GM13977 (cell line): ENCODE data around the gene CKM.
"Not testable (repeated sequence)": the region's sequence is repeated elsewhere in the genome, so short reads cannot be mapped to it uniquely, and the experiment has no call there.

ENCODE experiments used
- DNase-seq: peaks from one replicate; pipeline ENCODE4 v3.0.0; 2012; ENCODE audit warnings: low spot score
- in situ Hi-C: fragments of 300-500 bp; cut with MboI; formaldehyde crosslinking; loops from one replicate; pipeline ENCODE4 v1.12.0; 2022; ENCODE audit warnings: low sequenced_read_pairs, low pct_unique_long_range_greater_than_20kb, mixed read lengths, inconsistent platforms; ENCODE audit not compliant: unreplicated experiment
- TF ChIP-seq, protein P1 (sequence below): IDR thresholded peaks from 2 replicates; pipeline ENCODE4 v1.5.1; 2012; ENCODE audit warnings: mild to moderate bottlenecking, control low read depth; ENCODE audit not compliant: insufficient read depth; ENCODE audit errors: extremely low read depth, missing control alignments

The CKM gene

DNA sequence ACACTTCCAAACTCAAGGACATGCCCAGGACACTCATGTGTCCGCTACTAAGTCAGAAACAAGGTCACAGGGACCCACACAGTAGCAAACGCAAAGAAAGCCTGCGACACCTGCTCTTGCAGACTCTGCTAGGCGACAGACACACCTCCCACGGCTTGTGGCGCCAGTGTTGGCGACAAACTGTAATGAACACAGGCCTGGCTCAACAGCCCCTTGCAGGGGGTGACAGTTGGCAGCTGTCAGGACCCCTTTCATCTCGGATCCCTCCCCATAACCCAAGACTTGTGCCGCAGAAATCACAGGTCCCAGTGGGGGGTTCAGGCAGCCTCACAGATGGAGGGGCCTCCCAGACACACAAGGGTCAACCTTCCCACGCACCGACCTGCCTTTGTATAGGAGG, 364 bp downstream of the CKM start:
- in situ Hi-C loops, result no loop called here
- TF ChIP-seq, protein P1, sequence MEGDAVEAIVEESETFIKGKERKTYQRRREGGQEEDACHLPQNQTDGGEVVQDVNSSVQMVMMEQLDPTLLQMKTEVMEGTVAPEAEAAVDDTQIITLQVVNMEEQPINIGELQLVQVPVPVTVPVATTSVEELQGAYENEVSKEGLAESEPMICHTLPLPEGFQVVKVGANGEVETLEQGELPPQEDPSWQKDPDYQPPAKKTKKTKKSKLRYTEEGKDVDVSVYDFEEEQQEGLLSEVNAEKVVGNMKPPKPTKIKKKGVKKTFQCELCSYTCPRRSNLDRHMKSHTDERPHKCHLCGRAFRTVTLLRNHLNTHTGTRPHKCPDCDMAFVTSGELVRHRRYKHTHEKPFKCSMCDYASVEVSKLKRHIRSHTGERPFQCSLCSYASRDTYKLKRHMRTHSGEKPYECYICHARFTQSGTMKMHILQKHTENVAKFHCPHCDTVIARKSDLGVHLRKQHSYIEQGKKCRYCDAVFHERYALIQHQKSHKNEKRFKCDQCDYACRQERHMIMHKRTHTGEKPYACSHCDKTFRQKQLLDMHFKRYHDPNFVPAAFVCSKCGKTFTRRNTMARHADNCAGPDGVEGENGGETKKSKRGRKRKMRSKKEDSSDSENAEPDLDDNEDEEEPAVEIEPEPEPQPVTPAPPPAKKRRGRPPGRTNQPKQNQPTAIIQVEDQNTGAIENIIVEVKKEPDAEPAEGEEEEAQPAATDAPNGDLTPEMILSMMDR, result no peak
- DNase-seq, result no peak

DNA sequence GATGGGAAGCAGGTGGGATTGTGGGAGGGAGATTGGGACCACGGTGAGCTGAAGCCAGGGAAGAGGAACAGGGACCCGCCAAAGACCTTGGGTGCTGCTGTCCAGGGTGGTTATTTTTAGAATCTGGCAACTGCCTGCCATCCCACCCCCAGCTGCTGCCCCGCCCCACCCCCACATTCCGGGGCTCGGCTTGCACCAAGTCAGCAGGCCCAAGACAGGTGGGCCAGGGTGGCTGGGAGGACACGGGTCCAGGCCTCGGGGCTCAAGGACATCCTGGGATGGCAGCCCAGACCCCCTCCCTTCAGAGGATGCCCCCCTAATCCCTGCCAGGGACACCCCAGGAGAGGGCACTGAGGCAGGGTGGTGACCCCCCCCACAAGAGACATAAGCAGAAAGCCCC, 827 bp downstream of the CKM start:
- DNase-seq, result no peak
- TF ChIP-seq, protein P1, result no peak
- in situ Hi-C loops, result no loop called here

DNA sequence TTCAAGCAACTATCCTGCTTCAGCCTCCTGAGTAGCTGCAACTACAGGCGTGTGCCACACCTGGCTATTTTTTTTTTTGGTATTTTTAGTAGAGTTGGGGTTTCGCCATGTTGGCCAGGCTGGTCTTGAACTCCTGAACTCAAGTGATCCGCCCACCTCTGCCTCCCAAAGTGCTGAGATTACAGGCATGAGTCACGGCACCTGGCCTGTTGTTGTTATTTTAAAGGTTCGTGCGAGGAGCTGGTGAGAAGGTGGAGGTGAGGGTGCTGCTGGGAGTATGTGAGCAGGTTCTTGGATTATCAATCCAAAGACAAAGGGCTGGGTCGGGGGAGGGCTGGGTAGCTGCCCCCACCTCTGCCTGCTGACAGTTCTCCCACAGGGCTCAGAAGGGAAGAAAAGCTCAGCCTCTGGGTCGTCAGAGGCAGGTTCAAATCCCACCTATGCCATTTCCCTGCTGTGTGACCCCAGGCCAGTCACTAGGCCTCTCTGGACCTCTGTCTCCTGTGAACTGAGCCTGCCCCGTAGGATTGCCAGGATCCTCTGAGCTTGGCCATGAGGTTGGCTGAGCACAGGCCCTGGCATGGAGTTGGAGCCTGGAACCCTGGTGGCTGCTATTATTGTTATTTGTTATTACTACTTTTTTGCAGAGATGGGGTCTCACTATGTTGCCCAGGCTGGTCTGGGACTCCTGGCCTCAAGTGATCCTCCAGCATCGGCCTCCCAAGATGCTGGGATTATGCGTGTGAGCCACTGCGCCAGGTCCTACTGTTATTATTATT, 1.5 kb downstream of the CKM start:
- in situ Hi-C loops, result no loop called here
- no peak for DNase-seq
- TF ChIP-seq, protein P1, result no peak

DNA sequence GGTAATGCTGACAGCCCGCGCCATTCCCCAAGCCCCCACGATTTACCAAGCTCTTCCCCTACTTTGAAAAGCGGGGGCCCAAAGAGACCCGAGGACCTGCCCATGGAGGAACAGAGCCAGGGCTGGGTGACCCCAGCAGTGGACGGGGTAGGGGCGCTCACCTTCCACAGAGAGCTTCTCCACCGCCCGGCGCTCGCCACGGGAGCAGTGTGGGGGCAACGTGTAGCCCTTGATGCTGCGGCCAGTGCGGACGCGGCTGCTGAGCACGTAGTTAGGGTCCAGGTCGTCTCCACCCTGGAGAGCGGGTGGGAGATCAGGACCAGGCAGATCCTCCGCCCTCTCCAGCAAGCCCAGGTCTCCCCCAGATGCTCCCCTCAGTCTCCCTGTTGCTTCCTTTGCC, 7.4 kb downstream of the CKM start:
- TF ChIP-seq, protein P1, result no peak
- no peak for DNase-seq
- in situ Hi-C loops, result no loop called here

DNA sequence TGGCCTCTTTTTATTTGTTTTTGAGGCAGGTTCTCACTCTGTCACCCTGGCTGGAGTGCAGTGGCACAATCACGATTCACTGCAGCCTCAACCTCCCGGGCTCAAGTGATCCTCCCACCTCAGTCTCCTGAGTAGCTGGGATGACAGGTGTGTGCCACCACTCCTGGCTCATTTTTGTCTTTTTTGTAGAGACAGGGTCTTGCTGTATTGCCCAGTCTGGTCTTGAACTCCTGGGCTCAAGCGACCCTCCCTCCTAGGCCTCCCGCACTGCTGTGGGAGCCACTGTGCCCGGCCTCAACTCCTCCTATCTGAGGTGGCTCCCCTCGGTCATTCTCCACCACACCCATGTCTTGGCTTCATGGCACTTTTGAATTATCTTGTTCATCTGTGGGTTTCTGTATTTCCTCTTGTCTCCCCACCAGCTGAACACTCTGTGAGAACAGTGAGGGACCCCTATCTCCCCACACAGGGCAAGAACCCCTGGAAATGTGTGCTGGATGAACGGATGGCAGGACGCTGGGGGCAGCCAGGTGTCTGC, 7.9 kb downstream of the CKM start:
- TF ChIP-seq, protein P1, result no peak
- in situ Hi-C loops, result no loop called here
- no peak for DNase-seq

DNA sequence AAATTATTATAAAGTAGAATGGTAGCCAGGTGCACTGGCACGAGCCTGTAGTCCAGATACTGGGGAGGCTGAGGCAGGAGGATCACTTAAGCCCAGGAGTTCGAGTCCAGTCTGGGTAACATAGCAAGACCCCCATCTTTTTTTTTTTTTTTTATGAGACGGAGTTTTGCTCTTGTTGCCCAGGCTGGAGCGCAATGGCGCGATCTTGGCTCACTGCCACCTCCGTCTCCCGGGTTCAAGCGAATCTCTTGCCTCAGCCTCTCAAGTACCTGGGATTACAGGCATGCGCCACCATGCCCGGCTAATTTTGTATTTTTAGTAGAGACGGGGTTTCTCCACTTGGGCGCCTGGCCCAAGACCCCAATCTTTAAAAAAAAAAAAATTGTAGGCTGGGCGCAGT, 10.4 kb downstream of the CKM start:
- DNase-seq, in situ Hi-C loops: not testable (repeated sequence)

DNA sequence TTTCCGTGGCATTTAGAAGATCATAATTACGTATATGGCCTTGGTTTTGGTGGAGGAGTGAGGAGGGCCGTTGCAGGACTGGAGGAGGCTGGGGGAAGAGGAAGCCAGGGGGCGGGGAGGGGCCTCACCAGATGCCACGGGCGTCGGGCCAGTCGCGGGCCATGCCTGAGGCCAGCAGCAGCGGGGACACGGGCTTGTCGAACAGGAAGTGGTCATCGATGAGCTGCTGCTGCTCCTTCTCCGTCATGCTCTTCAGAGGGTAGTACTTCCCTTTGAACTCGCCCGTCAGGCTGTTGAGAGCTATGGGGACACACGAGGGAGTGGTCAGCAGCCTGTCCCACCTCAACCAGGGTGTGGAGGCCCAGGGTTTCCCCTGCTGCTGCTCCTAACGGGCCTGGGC, 11.1 kb downstream of the CKM start:
- no peak for DNase-seq
- in situ Hi-C loops, result no loop called here
- TF ChIP-seq, protein P1, result no peak

DNA sequence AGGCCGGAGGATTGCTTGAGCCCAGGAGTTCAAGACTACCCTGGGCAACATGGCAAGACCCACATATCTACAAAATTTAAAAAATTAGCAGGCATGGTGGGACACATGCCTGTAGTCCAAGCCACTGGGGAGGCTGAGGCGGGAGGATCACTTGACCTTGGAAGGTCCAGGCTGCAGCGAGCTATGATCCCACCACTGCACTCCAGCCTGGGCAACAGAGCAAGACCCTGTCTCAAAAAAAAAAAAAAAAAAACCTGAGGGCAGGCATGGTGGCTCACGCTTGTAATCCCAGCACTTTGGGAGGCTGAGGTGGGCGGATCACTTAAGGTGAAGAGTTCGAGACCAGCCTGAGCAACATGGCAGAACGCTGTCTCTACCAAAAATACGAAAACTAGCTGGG, 13.4 kb downstream of the CKM start:
- in situ Hi-C loops, DNase-seq: not testable (repeated sequence)
